Myocyte (in vitro differentiated cells): ENCODE results near the gene ABCC8. TPM values are rescaled to one million over a fixed set of nuclear protein-coding genes. Genes with fewer than 3 reads are reported as not detected.
"Not testable (repeated sequence)": the region's sequence is repeated elsewhere in the genome, so short reads cannot be mapped to it uniquely, and the experiment has no call there.

Source experiments
- DNase-seq: peaks from one replicate; pipeline ENCODE4 v3.0.0-alpha.2; 2012; ENCODE audit warnings: low read depth
- total RNA-seq: library from RNA; depleted of rRNA; stranded (reverse); fragments of >200 nt; gene quantifications from 2 replicates; pipeline ENCODE4 v1.2.3, GENCODE V29; 2014

Gene ABCC8
- total RNA-seq, 1 donor from 2014 or later, result not detected

DNA sequence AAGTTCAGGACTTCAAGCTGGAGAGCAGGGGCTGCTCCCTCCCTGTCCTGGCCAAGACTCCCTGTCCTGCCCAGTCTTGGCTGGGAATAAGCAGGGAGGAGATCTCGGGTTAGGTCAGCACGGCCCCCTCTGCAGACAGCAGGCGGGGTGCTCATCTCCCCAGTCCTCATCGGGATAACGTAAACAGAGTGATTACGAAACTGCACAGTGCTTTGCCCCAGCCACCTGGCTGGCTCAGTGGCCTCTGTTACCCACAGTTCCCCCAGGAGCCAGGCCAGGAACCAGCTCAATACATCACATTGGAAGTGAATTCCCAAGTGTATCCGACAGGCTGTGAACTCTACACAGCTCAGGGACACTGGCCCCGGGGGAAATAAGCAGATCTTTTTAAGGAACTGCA is 45.5 kb downstream of the ABCC8 start:
- no peak for DNase-seq

DNA sequence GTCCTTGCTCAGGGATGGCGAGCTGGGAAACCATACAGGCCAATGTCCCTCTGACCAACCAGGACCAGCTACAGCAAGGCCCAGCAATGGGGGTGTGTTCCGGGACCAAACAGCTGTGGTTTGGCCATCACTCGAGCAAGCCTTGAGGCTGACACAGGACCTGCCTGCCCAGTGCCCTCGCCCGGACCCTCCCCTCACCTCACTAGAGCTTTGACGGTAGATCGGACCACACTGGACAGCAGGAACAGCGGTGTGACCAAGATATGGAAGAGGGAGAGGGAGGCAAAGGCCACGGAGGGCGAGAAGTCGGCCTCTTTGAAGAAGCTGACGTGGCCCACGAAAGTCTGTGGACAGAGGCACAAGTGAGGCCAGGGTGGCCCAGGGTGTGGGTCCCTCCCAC is 46.0 kb downstream of the ABCC8 start:
- no peak for DNase-seq

- DNase-seq, result no peak
These were observed 47.7 kb downstream of the ABCC8 start for GRCh38 chr11:17428925-17429324.

- no peak for DNase-seq
These were observed 48.4 kb downstream of the ABCC8 start for GRCh38 chr11:17428261-17428660.

GRCh38 chr11:17426233-17426632 is 50.4 kb downstream of the ABCC8 start:
- DNase-seq, result not testable (repeated sequence)

- DNase-seq, result no peak
These were observed 52.9 kb downstream of the ABCC8 start for GRCh38 chr11:17423533-17424310.

GRCh38 chr11:17421781-17422180 is 54.9 kb downstream of the ABCC8 start:
- DNase-seq, result no peak

GRCh38 chr11:17418444-17419081 is 58.1 kb downstream of the ABCC8 start:
- no peak for DNase-seq

- peak; percentile 38 for DNase-seq
These were observed 60.2 kb downstream of the ABCC8 start for GRCh38 chr11:17416492-17416891.

DNA sequence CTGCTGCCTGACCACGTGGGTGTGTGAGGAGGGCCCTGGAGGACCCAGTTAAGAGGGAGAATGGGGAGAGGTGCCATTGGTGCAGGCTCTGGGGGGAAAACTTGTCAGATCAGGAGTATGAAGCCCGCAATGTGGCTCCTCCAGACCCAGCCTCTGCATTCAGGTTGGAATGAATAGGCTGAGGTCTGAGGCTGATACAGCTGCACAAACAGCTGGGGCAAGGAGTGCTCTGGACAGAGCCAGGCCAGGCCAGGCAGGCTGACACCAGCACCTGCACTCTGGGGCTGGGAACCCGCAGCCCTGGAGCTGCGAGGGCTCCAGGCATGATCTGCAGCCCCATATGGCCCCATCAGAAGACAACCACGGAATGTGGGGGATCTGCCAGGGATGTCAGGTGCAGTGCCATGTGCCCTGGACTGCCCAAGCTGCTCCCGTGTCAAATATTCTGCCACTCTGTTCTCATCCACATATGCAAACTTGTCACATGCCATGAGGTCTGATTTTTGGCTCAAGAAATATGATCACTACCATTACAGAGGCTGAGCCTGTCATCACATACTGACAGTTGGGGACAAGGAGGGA is 61.0 kb downstream of the ABCC8 start:
- peak; percentile 92 for DNase-seq

- DNase-seq, result no peak
These were observed 61.7 kb downstream of the ABCC8 start for GRCh38 chr11:17414992-17415391.

GRCh38 chr11:17414317-17414737 is 62.3 kb downstream of the ABCC8 start:
- DNase-seq, result no peak

DNA sequence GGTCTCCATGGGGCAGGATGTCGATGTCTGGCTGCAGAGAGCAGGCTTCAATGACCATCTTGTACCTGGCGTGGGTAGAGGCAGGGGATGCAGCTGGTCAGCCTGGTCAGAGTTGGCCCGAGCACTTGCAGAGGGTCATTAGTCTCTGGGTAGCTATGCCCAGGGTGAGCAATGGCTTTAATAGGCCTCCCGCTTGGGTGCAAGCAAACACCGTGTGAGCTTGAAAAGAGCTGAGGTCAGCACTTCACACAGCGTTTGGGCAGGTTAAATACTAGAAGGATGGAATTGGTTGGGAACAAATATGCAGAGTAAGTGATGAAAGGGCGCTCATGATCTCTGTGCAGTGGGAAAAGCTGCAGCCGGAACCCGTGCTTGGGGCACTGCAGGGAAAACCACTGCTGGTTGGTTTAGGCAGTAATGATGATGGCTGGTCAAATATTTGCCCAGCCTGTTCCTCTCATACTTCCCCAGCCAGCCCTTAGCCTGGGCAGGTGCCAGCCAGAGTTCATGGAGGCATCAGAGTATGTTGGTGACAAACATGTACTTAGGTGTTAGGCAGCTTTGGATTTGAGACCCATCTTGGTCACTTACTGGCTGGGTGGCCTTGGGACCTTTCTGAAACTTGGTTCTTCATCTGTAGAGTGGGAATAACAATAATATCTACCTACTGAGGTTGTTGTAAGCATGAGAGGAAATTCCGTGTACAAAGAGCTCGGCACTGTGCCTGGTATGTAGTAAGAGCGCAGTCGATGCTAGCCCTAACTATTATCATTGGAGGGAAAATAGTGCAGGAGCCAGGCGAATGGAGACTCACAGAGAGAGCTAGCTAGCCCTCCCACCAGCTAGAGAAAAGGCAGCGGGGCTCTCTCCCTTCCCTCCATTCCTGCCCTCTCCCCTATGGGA is 63.0 kb downstream of the ABCC8 start:
- DNase-seq, result no peak

DNA sequence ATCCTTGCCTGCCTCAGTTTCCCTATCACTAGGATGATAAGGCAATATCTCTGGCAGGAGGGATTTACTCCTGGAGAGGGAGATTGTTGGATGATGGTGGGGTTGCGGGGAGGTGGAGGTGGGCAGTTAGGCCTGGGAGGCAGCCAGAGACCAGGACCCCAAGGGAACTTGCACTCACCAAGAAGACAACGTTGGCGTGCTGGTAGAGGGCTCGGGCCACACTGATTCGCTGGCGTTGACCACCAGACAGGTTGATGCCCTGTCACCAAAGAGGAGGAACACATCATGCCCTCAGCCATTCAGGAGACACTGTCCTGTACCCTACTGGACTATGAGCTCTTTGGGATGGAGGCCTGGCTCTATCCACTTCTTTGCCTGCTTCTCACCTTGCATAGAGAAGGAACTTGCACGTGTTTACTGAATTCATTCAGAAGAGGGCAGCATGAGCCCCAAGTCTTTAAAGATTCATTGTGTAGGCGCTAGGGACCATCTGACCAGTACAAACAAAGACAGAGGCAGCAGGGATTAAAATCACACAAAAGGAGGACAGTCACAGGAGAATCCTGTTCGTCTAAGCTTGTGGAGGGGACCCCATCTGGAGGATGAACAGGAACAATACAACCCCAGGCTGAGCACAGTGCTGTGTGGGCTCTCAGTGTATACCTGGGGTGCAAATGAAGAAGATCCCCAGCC is 64.0 kb downstream of the ABCC8 start:
- DNase-seq, result no peak

DNA sequence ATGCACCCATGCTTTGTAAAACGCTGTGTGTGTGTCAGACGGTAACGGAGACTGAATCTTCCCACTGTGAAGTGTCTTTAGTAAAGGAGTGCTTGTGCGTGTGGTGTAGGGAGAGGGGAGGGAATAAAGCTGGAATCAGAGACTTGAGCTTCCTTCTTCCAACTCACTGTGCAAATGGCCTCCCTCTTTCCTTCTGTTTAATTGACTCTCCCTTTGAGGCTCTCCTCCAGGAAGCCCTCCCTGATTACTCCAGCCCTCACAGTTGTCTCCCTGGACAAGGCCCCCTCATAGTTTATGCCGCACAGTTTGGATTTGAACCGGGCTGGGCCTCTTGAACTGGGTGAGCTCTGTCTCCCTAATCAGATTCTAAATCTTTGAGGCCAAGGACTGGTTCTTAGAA is 65.2 kb downstream of the ABCC8 start:
- no peak for DNase-seq

GRCh38 chr11:17410606-17411379 is 65.9 kb downstream of the ABCC8 start:
- no peak for DNase-seq

DNA sequence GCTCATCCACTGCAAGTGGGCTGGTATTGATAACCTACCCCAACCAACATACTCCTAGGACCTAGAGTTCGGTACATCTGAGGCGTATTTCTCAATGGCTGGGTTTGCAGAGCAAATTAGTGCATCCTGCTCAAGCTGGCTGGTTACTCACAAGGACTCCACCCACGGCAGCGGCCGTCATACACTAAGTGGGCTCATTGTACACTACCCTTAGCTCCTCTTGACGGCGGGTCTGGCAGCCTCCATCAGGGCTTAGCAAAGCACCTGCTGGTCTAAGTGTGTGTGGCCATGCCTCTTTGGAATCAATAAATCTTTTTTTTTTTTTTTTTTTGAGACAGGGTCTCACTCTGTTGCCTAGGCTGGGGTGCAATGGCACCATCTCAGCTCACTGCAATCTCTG is 68.0 kb downstream of the ABCC8 start:
- no peak for DNase-seq

DNA sequence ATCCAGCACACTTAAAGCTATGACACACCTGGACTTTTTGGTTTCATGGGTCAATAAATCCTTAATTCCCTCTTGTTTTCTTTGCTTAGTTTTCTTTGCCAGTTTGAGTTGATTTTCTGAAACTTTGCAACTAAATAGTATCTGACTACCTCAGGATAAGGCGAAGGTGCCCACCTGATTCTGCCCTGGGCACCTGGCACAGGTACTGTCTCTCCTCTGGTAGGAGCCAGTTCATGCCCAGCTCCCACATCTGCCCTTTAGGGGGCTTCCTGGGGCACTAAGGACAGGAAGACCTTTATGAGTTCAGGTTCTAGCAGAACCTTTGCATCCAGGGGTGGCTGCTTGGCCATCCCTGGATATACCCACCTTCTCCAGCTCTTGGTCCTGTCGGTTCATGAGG is 68.6 kb downstream of the ABCC8 start:
- DNase-seq, result no peak

GRCh38 chr11:17407575-17407974 is 69.1 kb downstream of the ABCC8 start:
- no peak for DNase-seq

- no peak for DNase-seq
These were observed 69.9 kb downstream of the ABCC8 start for GRCh38 chr11:17406818-17407149.
